KOPT-K1 (cell line): ENCODE results near the gene ADIPOR2.

Experiments
- H3K27ac ChIP-seq: fragments of 200-600 bp; sonication (generic); 2 replicates; pipeline ENCODE4 v1.5.1; 2016; ENCODE audit warnings: antibody characterized with exemption, mild to moderate bottlenecking, low read depth, low read length; ENCODE audit not compliant: poor library complexity, severe bottlenecking
- H3K36me3 ChIP-seq: fragments of 200-600 bp; sonication (generic); 2 replicates; pipeline ENCODE4 v1.5.1; 2017; ENCODE audit warnings: antibody characterized with exemption, mild to moderate bottlenecking, low read length, moderate library complexity; ENCODE audit not compliant: insufficient read depth
- H3K9me3 ChIP-seq: fragments of 200-600 bp; sonication (generic); 2 replicates; pipeline ENCODE4 v1.5.1; 2017; ENCODE audit warnings: antibody characterized with exemption, low read length, mild to moderate bottlenecking; ENCODE audit not compliant: insufficient read depth, poor library complexity, severe bottlenecking

ADIPOR2 gene

GRCh38 chr12:1690578-1691122 is at the start of gene ADIPOR2:
ADIPOR2 (plus strand) TSS chr12:1691070; CDS start chr12:1754344, 63,274 bp downstream.
- no peaks in the 10 kb centered on the region for H3K9me3 ChIP-seq
- H3K36me3 ChIP-seq, result peaks cover 17% of the 10 kb centered on the region; the same call in 1 of the 2 replicates
- peak within 1 kb of the TSS; percentile 77 for H3K27ac ChIP-seq

GRCh38 chr12:1642513-1642912 is 48.4 kb upstream of the ADIPOR2 start:
- Histone ChIP-seq H3K36me3 (no peaks in the 10 kb centered on the region), H3K27ac (no peak overlapping the region), H3K9me3 (no peaks in the 10 kb centered on the region)

- H3K27ac ChIP-seq, result no peak overlapping the region
- H3K36me3 ChIP-seq, result no peaks in the 10 kb centered on the region
- no peaks in the 10 kb centered on the region for H3K9me3 ChIP-seq
Observed at GRCh38 chr12:1643043-1643442, 47.8 kb upstream of the ADIPOR2 start.

- H3K9me3 ChIP-seq, result no peaks in the 10 kb centered on the region
- no peaks in the 10 kb centered on the region for H3K36me3 ChIP-seq
- no peak overlapping the region for H3K27ac ChIP-seq
Observed at GRCh38 chr12:1643905-1644533, 46.9 kb upstream of the ADIPOR2 start.

GRCh38 chr12:1644534-1645438 is 46.1 kb upstream of the ADIPOR2 start:
- Histone ChIP-seq H3K9me3 (no peaks in the 10 kb centered on the region), H3K36me3 (no peaks in the 10 kb centered on the region), H3K27ac (peak overlapping the region; percentile 37)

GRCh38 chr12:1645819-1646218 is 45.1 kb upstream of the ADIPOR2 start:
- no peaks in the 10 kb centered on the region for H3K36me3 ChIP-seq
- peak overlapping the region; percentile 37 for H3K27ac ChIP-seq
- no peaks in the 10 kb centered on the region for H3K9me3 ChIP-seq

- H3K27ac ChIP-seq, result peak overlapping the region; percentile 18
- no peaks in the 10 kb centered on the region for H3K36me3 ChIP-seq
- H3K9me3 ChIP-seq, result no peaks in the 10 kb centered on the region
Observed at GRCh38 chr12:1646569-1647284, 44.1 kb upstream of the ADIPOR2 start.

- no peaks in the 10 kb centered on the region for H3K36me3 ChIP-seq
- H3K9me3 ChIP-seq, result no peaks in the 10 kb centered on the region
- H3K27ac ChIP-seq, result no peak overlapping the region
Observed at GRCh38 chr12:1647285-1647669, 43.6 kb upstream of the ADIPOR2 start.

GRCh38 chr12:1650260-1650977 is 40.5 kb upstream of the ADIPOR2 start:
- H3K27ac ChIP-seq, result no peak overlapping the region
- no peaks in the 10 kb centered on the region for H3K9me3 ChIP-seq
- no peaks in the 10 kb centered on the region for H3K36me3 ChIP-seq

GRCh38 chr12:1650978-1651361 is 39.9 kb upstream of the ADIPOR2 start:
- Histone ChIP-seq H3K27ac (no peak overlapping the region), H3K36me3 (no peaks in the 10 kb centered on the region), H3K9me3 (no peaks in the 10 kb centered on the region)

GRCh38 chr12:1651946-1652345 is 38.9 kb upstream of the ADIPOR2 start:
- no peaks in the 10 kb centered on the region for H3K9me3 ChIP-seq
- H3K27ac ChIP-seq, result no peak overlapping the region
- no peaks in the 10 kb centered on the region for H3K36me3 ChIP-seq

GRCh38 chr12:1655225-1655788 is 35.6 kb upstream of the ADIPOR2 start:
- Histone ChIP-seq H3K9me3 (no peaks in the 10 kb centered on the region), H3K27ac (no peak overlapping the region), H3K36me3 (no peaks in the 10 kb centered on the region)

GRCh38 chr12:1656902-1657301 is 34.0 kb upstream of the ADIPOR2 start:
- H3K36me3 ChIP-seq, result no peaks in the 10 kb centered on the region
- no peak overlapping the region for H3K27ac ChIP-seq
- no peaks in the 10 kb centered on the region for H3K9me3 ChIP-seq

GRCh38 chr12:1657688-1658087 is 33.2 kb upstream of the ADIPOR2 start:
- Histone ChIP-seq H3K27ac (no peak overlapping the region), H3K9me3 (no peaks in the 10 kb centered on the region), H3K36me3 (no peaks in the 10 kb centered on the region)
